ENCODE results near the gene SLIT1.
A peak's percentile ranks its signal among the peaks of the same experiment; 100 is the strongest.
"Not testable (repeated sequence)": the region's sequence is repeated elsewhere in the genome, so short reads cannot be mapped to it uniquely, and the experiment has no call there.

The SLIT1 gene

DNA sequence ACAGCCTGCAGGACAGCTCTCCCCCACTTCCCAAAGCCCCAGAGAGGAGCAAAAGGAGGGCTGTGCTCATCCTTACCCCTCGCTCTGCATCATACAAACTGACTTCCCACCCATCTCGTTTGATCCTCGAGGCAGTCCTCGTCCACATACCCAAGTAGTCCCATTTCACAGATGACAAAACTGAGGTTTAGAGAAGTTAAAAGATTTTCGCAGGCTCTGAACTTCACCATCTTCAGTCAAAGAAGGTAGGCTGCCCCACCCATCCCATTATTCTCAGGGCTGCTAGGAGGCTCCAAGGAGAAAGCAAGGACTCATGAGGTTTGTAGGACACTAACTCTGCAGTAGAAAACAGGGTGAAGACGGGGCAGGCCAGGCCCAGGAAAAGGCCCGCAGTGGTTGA lies 147.1 kb downstream of the SLIT1 start:
- no peak for DNase-seq

GRCh38 chr10:97037365-97038361 lies 148.1 kb downstream of the SLIT1 start:
- peak; percentile 64 to 80 for DNase-seq

GRCh38 chr10:97034958-97035769 lies 150.6 kb downstream of the SLIT1 start:
- DNase-seq: no peak

GRCh38 chr10:97034301-97034700 lies 151.5 kb downstream of the SLIT1 start:
- no peak for DNase-seq

DNA sequence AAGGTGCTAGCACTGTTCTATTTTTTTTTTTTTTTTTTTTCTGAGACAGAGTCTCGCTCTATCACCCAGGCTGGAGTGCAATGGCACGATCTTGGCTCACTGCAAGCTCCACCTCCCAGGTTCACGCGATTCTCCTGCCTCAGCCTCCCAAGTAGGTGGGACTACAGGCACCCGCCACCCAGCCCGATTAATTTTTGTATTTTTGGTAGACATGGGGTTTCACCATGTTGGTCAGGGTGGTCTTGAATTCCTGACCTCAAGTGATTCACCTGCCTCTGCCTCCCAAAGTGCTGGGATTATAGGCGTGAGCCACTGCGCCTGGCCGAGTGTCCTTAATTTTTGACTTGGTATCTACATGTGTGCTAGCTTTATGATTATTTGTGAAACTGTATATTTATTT lies 151.9 kb downstream of the SLIT1 start:
- DNase-seq: not testable (repeated sequence)

- DNase-seq: no peak
Measured at GRCh38 chr10:97032624-97033023, 153.1 kb downstream of the SLIT1 start.

DNA sequence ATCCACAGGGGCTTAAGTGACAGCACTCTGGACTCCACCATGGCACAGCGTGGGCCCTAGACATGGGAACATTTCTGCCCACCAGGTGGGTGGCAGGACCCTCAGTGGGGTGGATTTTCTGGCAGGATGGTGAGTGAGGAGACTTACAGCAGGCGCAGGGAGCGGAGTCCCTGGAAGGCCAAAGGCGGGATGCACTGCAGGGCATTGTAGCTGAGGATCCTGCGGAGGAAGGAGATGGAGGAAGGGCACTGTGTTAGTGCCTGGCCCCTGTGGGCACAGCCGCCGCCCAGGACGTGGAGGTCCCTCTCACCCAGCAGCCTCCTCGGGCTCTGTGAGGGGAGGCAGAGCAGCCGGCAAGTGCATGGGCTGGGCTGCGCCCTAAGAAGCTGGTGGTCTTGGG lies 154.3 kb downstream of the SLIT1 start:
- no peak for DNase-seq

GRCh38 chr10:97030894-97031293 lies 154.9 kb downstream of the SLIT1 start:
- no peak for DNase-seq

DNA sequence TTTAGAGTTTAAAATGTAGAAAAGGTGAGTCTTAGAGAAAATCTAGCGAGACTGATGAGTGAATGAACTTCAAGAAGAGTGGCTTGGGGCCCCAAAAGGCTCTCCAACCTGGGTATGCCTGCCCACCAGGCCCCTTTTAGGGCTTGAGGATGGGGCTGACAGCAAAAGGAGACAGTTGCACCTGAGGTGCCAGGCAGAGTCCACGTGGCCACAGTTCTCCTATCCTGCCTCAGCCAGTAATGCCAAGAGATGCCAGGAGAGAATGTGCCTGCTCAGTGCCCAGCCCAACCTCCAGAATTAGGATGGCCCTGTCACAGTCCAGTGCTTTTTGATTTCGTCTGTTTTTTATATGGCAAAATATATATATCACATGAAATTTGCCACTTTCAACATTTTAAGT lies 156.5 kb downstream of the SLIT1 start:
- DNase-seq: no peak

DNA sequence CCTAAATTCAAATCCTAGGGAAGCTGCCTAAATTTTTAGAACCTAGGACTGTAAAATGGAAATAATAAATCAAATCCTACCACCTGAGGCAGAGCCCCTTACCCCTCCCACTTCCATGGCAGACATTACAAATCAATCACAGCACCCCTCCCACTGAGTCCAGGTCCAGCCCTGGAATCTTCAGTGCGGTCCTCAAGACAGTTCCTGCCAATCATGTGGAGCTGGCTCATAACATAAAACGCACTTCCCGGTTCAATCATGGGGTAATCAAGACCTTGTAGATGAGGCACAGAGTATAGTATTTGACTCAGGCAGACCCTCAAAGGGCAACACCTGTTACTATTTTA lies 157.0 kb downstream of the SLIT1 start:
- no peak for DNase-seq

DNA sequence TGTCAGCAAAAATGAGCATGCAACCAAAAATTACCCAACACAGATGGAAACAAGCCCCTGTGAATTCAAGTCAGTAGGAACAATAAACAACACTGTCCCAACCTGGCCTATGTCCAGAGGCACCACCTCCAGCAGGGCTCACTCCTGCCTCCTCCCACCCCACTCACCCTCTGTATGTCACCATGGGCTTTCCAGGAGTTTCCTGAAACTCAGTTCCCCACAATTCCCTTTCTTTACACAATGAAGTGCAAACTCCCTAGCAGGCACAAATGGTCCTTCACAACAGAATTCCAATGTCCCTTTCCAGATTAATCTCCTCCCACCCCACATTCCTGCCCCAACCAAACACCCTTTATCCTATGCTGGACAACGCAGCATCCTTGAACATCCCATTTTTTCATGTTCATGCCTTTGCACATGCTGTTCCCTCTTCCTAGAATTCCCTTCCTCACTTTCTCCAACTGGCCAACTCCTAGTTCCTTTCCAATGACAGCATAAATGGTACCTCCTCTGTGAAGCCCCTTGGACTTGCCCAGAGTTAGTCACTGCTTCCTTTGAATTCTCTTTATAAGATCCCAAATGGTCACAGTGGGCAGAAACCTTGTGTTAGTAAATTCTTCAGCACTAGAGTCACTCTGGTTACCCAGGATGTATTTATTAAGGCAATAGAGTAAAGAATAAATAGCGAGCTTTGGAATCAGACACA lies 157.5 kb downstream of the SLIT1 start:
- no peak for DNase-seq

GRCh38 chr10:97025613-97026242 lies 160.0 kb downstream of the SLIT1 start:
- peak; percentile 20 to 38 for DNase-seq

GRCh38 chr10:97024168-97025073 lies 161.3 kb downstream of the SLIT1 start:
- peak in 1 of 2 donors; percentile 5 for DNase-seq

- no peak for DNase-seq
Measured at GRCh38 chr10:97023401-97024167, 162.2 kb downstream of the SLIT1 start.

DNA sequence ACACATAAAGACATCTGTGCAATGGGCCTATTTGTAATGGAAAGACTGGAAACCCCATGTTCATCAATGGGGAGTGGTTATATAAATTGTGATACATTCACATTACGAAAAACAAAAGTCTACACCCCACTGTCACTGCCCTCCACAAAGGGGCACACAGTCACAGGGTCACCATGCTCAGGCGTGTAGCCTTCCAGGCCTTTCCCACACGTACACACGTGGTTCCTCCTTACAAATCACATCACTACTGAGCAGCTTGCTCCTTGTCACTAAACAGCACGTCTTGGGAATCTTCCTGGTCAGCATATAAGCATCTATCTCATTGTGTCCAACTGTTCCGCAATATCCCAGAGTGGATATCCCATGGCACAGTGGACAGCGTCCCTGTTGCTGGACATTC lies 163.1 kb downstream of the SLIT1 start:
- no peak for DNase-seq

- DNase-seq: no peak
Measured at GRCh38 chr10:97020452-97021400, 165.0 kb downstream of the SLIT1 start.

DNA sequence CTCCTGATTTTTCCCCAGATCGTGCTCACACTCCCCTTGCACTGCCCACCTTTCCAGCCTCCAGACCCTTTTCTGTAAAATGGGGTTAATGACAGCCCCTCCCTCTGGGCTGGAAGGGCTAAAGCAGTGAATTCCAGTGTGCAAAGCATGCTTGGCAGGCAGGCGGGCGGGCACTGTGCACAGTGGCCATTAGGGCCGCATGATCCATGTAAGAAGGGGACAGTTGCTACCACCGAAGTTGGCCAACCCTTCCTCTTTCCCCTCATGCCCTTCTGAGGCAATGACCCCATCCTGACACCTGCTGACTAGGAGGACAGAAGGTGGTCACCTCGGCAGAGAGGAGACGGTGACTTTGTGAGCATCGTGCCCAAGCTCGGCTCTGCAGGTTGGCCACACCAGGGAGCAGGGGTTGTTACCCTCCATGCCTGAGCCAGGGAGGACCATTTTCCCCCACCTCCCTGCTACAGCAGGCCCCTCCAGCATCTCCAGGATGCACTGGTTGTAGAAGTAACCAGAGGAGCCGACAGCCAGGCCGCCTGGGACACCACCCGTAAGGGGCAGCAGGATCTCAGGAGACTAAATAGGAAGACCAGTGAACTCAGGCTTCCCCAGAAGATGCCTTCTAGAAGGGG lies 166.4 kb downstream of the SLIT1 start:
- DNase-seq: no peak

GRCh38 chr10:97018251-97019212 lies 167.2 kb downstream of the SLIT1 start:
- no peak for DNase-seq

All from bone marrow (tissue), 2 donors.